ENCODE results near the gene TUBG2. TPM values are rescaled to one million over a fixed set of nuclear protein-coding genes. Genes with fewer than 3 reads are reported as not detected.

Gene TUBG2
- total and polyA plus RNA-seq, 2 experiments from 2014 or later = 16.0 to 46.3 TPM

DNA sequence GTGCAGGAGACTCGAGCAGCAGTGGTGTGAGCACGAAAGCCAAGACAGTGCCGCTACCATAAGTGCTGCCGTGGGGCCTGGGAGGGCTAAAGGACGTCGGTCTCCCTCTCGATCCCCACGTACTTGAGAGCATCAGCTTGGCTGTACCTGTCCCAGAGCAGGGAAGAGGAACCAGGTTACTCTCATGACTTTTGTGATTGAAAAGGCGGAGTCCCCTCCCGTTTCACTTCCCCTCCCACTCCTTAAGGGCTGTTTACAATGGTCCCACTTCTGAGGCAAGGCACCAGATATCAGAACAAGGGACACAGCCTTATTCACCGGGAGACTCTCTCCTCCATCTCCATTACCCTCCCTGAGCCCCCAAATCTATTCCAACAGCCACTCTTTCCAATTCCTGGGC is 43.4 kb downstream of the TUBG2 start:
- H3K4me3 ChIP-seq = no peak overlapping the region
- H3K4me2 ChIP-seq = no peak overlapping the region
- no peak overlapping the region for H2AFZ ChIP-seq
- no peak for DNase-seq (ENCODE audit: low spot score)
- no peaks in the 10 kb centered on the region for H3K36me3 ChIP-seq (replicated peaks; ENCODE audit: insufficient read depth, low read depth)
- H3K79me2 ChIP-seq = no peaks in the 10 kb centered on the region
- no peak overlapping the region for H3K27ac ChIP-seq
- H3K9me2 ChIP-seq (replicated peaks; ENCODE audit: insufficient read depth) = no peaks in the 10 kb centered on the region
- no peaks in the 10 kb centered on the region for H3K4me1 ChIP-seq (ENCODE audit: insufficient read depth)
- TF ChIP-seq, protein P1, sequence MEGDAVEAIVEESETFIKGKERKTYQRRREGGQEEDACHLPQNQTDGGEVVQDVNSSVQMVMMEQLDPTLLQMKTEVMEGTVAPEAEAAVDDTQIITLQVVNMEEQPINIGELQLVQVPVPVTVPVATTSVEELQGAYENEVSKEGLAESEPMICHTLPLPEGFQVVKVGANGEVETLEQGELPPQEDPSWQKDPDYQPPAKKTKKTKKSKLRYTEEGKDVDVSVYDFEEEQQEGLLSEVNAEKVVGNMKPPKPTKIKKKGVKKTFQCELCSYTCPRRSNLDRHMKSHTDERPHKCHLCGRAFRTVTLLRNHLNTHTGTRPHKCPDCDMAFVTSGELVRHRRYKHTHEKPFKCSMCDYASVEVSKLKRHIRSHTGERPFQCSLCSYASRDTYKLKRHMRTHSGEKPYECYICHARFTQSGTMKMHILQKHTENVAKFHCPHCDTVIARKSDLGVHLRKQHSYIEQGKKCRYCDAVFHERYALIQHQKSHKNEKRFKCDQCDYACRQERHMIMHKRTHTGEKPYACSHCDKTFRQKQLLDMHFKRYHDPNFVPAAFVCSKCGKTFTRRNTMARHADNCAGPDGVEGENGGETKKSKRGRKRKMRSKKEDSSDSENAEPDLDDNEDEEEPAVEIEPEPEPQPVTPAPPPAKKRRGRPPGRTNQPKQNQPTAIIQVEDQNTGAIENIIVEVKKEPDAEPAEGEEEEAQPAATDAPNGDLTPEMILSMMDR (IDR thresholded peaks at IDR 0.05; ENCODE audit: poor library complexity) = no peak
- TF ChIP-seq EZH2phosphoT487 (IDR thresholded peaks at IDR 0.05; ENCODE audit: low read depth, severe bottlenecking, unreplicated experiment) (no peak), EZH2 (IDR thresholded peaks at IDR 0.05; ENCODE audit: borderline replicate concordance) (no peak)
- 90% methylated on average over 11 of the region's 11 CpGs for WGBS (ENCODE audit: low lambda C conversion rate, missing lambda C conversion rate)
- no peaks in the 10 kb centered on the region for H3K9me3 ChIP-seq (ENCODE audit: low read depth)
- H3K27me3 ChIP-seq = no peaks in the 10 kb centered on the region
- no peaks in the 10 kb centered on the region for H4K20me1 ChIP-seq (ENCODE audit: insufficient read depth, poor library complexity, severe bottlenecking)

- H3K9me3 ChIP-seq (ENCODE audit: low read depth) = no peaks in the 10 kb centered on the region
- TF ChIP-seq, protein P1 (IDR thresholded peaks at IDR 0.05; ENCODE audit: poor library complexity) = no peak
- no peak for TF ChIP-seq EZH2phosphoT487 (IDR thresholded peaks at IDR 0.05; ENCODE audit: low read depth, severe bottlenecking, unreplicated experiment)
- H3K9me2 ChIP-seq (replicated peaks; ENCODE audit: insufficient read depth) = no peaks in the 10 kb centered on the region
- no peaks in the 10 kb centered on the region for H3K4me1 ChIP-seq (ENCODE audit: insufficient read depth)
- no peaks in the 10 kb centered on the region for H4K20me1 ChIP-seq (ENCODE audit: insufficient read depth, poor library complexity, severe bottlenecking)
- no peak overlapping the region for H3K4me3 ChIP-seq
- no peak for DNase-seq (ENCODE audit: low spot score)
- H3K4me2 ChIP-seq = no peak overlapping the region
- no peaks in the 10 kb centered on the region for H3K79me2 ChIP-seq
- H3K27ac ChIP-seq = no peak overlapping the region
- H2AFZ ChIP-seq = no peak overlapping the region
- H3K36me3 ChIP-seq (replicated peaks; ENCODE audit: insufficient read depth, low read depth) = no peaks in the 10 kb centered on the region
- no peaks in the 10 kb centered on the region for H3K27me3 ChIP-seq
- WGBS (ENCODE audit: low lambda C conversion rate, missing lambda C conversion rate) = 98% methylated on average over 5 of the region's 5 CpGs
Measured at GRCh38 chr17:42704490-42704836, 45.4 kb downstream of the TUBG2 start.

- Histone ChIP-seq H3K9me3 (ENCODE audit: low read depth) (no peaks in the 10 kb centered on the region), H3K27ac (no peak overlapping the region), H3K9me2 (replicated peaks; ENCODE audit: insufficient read depth) (no peaks in the 10 kb centered on the region), H3K4me2 (no peak overlapping the region), H3K79me2 (no peaks in the 10 kb centered on the region), H3K4me1 (ENCODE audit: insufficient read depth) (no peaks in the 10 kb centered on the region), H4K20me1 (ENCODE audit: insufficient read depth, poor library complexity, severe bottlenecking) (no peaks in the 10 kb centered on the region), H3K27me3 (no peaks in the 10 kb centered on the region), H3K36me3 (replicated peaks; ENCODE audit: insufficient read depth, low read depth) (no peaks in the 10 kb centered on the region), H2AFZ (no peak overlapping the region), H3K4me3 (no peak overlapping the region)
- WGBS (ENCODE audit: low lambda C conversion rate, missing lambda C conversion rate) = 93% methylated on average over 8 of the region's 8 CpGs
- DNase-seq (ENCODE audit: low spot score) = no peak
- TF ChIP-seq EZH2 (IDR thresholded peaks at IDR 0.05; ENCODE audit: borderline replicate concordance) (no peak), EZH2phosphoT487 (IDR thresholded peaks at IDR 0.05; ENCODE audit: low read depth, severe bottlenecking, unreplicated experiment) (no peak)
- TF ChIP-seq, protein P1 (IDR thresholded peaks at IDR 0.05; ENCODE audit: poor library complexity) = no peak
Measured at GRCh38 chr17:42704837-42705494, 45.9 kb downstream of the TUBG2 start.

Data from hepatocyte (in vitro differentiated cells).